Hypothalamus (tissue), 51 donors: ENCODE results near the gene HSBP1.
A peak's percentile ranks its signal among the peaks of the same experiment; 100 is the strongest.

Source experiments
- DNase-seq, 51 donors: peaks; one replicate each; lab custom pipeline; 2025; lab: John Stamatoyannopoulos, UW

The HSBP1 gene

DNA sequence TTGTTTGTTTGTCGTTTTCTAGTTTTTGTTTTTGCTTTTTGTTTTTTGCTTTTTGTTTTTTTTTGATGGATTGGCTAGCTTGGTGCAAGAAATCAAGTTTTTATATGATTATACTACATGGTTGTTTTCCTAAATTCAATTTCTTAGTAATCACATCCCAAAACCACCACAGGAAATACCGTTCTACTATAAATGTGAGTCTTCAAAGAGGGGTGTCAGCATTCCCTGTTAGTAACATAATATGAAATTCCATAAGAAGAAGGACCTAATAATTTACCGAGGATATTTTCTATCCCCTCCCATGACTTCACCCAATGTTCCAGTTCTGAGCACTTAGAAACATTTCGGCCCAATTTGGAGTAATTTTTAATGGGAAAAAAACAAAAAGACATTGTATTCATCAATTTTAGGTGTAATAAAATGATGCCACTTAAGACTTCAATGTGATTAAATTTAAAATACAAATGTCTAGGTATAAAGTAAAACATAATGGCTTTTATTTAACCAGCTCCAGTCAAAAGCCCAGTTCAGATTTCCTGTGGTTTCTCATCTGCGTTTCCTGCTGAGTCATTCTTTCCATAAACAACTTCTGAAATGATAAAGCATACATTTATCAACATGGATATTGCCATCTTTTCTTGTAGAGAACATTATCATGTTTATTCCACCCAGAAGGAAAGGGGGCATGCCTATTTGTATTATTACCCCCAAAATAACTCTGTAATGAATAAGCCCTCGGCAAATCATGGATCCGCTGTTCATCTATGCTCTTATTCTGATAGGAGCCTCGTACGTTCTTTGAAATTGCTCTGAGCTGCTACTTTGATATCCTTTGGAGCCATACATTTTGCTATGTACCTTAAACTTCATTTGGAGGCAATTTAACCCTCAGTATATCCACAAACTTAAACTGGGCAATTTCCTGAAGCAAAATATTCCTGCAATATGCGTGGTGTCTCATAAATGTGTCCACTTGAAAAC is 28.1 kb downstream of the HSBP1 start:
- DNase-seq, result no peak

DNA sequence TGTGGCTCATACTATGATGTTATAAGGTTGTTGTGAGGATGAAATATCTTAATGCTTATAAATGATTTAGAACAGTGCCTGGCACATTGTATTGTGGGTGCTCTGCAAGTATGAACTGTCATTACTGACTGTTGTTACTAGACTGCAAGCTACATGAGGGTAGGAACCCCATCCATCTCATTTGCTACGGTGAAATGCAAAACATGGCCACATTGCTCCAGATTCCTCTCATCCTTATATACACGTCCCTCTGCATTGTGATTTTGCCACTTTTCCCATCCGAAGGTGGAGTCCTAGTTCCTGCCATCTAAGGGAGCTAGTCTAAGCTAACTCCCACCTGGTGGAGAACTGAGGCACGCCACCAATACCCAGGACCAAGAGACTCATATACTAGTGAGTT is 29.8 kb downstream of the HSBP1 start:
- DNase-seq, result no peak

DNA sequence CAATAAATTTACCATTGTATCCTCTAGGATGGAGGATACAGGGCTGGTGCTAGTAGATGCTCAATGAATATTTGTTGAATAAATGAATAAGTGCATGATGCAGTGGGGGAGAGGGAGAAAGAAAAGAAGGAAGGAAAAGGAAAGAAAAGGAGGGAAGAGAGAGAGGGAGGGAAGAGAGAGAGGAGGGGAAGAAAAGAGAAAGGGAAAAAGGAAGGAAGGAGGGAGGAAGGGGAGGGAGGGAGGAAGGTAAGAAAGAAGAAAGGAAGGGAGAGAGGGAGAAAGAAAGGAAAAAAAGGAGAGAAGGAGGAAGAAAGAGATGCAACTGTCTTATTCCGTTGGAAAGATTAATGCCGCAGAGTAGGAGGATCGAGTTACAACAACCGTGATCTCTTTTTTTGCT is 30.4 kb downstream of the HSBP1 start:
- no peak for DNase-seq

DNA sequence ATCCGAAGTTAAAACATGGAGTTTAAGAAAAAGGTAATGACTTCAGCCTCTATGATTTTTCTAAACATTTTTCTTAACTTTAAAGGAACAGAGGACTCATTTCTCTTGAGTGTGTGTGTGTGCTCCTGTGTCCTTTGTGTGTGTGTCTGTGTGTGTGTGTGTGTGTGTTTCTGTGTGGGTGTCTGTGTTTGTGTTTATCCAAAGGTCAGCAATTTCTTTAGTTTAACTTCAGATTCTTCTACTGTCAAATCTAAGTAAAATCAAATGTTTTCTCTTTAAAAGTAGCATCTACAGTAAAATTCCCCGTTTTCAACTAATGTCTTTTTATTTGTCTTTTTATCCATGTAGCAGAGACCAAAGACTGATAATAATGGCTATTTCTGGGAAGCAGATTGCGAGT is 31.8 kb downstream of the HSBP1 start:
- no peak for DNase-seq

DNA sequence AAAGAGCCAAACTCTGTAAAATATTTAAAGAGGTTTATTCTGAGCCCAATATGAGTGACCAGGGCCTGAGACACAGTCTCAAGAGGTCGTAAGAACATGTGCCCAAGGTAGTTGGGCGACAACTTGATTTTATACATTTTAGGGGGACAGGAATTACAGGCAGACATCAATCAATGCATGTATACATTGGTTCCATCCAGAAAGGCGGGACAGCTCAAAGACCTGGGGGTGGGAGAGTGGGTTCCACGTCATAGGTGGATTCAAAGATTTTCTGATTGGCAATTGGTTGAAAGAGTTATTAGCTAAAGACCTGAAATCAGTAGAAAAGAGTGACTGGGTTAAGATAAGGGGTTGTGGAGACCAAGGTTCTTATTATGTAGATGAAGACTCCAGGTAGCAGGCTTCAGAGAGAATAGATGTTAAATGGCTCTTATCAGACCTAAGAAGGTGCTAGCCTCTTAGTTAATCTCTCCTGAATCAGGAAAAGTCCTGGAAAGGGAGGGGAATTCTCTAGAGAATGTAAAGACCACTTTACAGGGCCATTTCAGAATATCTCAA is 32.4 kb downstream of the HSBP1 start:
- DNase-seq, result no peak

DNA sequence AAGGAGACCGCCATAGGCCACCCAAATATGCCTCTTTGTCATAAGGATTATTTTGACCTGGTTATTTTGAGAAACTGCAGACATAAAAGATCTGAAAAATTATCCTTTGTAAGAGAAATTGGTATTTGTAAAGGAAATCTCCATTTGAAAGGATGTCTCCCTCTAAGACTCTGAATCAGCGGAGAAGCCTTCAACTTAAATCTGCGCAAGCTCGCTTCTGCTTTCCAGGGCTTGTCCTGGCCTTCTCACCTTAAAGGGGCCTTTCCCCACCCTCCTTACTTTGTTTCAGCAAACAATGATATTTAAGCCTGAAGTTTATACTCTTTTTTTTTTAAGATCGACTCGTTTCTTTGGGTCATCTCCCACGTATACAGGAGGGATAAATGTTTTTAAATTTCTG is 34.5 kb downstream of the HSBP1 start:
- no peak for DNase-seq

DNA sequence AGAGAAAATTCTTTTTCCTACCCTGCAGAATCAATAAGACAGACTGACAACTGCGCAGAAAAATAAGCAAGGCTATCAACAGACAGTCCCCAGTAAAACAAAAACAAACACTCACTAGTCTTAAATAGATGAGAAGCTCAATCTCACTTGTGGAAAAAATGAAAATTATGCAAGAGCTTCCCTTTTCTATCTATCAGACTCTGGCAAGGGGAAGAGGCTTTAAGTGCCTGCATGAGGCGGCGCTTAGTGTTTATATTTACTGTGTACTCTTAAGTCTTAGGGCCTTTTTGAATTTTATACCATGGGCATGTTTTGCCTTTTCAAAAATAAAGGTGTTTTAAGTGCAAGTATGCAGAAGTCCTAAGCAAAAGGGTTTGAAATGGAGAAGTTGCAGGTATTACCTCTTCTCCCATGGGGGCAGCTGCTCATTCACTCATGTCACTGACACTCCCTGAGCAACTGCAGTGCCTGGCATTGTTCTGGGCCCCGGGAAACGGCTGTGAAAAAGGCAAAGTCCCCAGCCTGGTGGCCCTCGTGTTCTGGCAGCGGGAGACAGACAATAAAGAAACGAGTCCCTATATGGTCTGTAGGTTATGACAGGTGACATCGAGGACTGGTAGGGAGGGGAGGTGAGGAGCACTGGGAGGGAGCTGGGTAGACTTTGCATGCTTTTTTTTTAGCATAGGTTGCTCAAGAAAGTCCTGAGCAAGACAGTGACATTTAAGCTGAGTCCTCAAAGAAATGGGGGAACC is 35.2 kb downstream of the HSBP1 start:
- DNase-seq, result no peak

DNA sequence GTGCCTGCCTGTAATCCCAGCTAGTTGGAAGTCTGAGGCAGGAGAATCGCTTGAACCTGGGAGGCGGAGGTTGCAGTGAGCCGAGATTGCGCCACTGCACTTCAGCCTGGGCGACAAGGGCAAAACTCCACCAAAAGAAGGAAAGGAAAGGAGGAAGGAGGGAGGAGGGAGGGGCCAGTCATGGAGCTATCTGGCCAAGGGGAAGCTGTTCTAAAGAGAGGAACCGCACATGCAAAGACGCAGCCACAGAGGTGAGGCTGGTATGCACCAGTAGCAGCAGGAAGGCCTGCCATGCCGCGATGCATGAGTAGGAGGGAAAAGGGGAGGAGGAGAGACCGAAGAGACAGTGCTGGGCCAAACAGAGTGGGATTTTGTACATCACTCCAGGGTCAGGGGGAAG is 35.9 kb downstream of the HSBP1 start:
- DNase-seq, result no peak

DNA sequence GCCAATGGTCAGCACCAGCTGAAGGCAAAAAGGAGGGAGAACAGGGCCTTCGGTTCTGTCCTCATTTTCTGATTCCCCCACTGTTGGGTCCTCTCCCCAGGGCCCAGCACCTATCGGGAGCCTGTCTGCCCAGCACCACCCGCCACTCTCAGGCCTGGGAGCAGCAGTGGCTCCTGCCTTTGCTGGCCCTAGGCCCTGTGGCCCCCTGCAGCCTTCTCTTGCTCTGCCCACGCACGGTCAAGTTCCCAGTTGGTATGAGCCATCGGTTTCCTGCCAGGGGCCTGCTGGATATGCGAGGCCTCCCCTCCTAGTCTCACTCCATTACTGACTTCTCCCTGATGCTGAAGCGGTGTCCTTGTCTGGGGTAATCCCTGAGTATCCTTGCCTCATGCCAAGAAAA is 37.5 kb downstream of the HSBP1 start:
- no peak for DNase-seq

DNA sequence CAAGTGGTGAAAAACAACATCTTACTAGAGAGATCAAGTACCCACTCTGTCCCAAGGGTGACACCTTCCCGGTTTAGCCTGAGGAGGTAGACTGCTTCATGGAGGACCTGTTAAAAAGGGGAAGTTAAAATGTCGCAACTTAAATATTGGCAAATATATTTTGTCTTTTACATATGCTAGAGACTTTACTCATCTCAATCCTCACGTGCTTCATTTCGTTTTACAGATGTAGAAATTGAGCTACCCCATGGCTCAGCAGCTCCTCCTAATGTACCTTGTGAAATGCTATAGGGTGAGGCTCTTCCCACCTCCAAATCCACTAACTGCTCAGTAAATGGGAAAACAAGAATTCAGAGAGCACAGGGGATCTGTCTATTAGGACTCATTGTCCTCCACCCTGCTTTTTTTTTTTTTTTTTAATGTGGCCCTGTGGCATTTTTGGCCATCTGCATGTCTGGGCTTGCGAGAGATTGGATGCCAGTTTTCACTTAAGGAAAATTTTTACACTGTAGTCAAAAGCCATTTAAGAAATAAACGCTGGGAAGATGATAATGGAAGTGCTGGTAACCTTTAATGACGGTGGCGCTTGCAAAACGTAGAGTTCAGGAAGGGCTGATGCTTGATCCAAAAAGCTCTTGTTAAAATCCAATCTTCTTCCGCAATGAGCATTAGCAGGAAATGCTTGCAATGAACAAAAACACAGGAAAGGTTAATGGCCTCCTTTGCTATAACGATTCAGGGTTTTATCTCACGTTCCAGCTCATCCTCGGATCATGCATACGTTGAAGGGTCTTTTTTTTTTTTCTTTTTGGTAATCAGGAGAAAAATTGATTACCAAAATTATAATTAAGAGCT is 39.8 kb downstream of the HSBP1 start:
- no peak for DNase-seq

DNA sequence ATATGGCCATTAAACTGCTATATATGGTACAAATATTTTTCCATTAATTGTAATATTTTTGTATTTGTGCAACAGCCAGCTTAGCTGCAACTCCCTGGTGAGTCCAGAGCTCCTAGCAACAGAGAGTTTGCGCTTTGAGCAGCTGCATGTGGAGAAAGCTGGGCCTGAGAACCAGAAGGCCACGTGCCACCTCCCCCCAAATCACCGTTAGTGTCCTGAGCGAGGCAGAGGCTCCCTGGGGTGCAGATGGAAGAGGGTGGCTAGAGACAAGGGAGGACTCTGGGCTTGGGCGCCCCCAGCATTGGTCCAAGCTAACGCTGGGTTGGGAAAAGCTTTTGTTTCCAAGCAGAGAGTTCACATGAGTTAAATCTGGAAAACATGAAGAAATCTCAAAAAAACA is 41.6 kb downstream of the HSBP1 start:
- DNase-seq, result peak in 1 of 51 donors; percentile 3

DNA sequence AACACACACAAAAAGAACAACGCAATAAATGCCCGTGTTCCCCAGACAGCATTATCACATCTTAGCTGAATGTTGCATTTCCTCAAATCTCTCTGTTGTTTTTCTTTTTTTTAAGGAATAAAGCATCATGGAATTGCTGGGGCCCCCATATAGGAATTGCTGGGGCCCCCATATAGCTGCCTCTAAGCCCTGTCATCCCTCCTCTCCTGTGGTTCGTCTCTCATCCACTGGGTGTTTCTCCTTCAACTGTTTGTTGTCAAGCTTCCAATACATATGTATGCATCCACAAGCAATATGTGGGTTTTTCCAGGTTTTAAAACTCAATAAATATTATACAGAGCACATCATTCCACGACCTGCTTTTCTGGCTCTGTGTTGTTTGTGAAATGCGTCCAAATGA is 43.2 kb downstream of the HSBP1 start:
- no peak for DNase-seq

DNA sequence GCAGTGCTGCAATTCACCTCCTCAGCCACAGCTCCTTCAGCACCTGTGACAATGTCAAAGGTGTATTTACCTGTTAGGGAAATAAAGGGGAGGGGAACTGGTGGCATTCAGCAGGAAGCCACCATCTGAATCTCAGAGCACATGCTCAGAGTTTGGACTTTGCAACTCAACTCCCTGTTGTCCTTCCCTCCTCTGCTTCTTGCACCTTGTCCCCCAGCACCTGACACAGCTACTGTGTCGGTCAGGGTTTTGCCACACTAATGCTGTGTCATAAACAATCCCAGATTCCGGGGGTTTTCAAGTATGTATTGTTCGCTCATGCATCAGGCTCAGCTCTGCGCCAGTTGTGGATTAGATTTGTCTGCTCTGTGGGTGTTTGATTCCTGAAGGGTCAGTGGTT is 43.7 kb downstream of the HSBP1 start:
- no peak for DNase-seq

DNA sequence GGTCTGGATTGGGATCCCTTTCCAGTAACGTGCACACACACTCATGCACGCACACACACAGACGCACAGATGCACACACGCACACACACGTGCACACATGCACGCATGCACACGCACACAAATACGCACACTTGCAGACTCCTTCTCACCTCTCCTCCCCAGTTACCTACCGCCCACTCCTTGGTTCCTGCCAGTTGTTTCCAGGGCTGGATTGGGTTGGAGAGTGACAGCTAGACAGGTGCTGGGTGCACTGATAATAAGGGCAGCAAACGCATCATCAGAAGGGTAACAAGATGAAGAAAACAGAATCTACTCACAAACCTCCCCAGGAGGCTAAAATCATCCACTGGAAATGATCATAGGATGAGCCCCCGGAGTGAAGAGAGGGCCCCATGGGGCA is 45.0 kb downstream of the HSBP1 start:
- DNase-seq, result no peak

DNA sequence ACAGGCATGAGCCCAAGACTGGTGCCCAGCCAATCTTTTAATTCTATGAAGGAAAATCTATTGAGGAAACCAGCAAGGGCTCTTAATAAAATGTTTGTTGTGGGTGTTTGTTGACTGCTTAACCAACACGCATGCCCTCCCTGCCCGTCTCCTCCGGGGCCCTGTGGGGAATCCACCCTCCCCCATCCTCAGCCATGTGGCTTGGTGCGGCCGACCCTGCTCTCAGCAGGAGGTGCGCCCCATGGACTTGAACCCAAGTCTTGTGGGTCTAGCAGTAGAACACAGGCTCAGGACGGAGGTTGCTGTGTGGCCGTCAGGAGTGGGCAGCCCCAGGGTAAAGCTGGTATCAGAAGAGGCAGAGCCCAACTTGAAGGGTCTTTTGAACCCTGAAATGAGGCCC is 46.1 kb downstream of the HSBP1 start:
- DNase-seq, result no peak

DNA sequence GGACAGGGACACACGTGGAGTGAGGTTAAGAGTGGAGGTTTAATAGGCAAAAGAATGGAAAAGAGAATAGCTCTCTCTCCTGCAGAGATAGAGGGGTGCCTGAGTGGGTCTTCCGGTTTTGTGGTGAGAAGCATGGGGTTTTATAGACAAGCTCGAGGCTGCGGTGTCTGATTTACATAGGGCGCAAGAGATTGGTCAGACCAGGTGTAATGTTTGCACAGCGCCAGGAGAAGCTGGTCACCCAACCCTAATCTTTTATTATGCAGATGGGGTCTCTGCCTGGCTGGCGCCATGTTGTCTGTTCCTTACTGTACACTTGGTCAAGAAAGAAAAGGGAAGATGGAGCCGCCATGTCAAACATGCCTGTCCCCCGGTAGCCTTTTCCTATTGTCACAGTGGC is 46.6 kb downstream of the HSBP1 start:
- no peak for DNase-seq

DNA sequence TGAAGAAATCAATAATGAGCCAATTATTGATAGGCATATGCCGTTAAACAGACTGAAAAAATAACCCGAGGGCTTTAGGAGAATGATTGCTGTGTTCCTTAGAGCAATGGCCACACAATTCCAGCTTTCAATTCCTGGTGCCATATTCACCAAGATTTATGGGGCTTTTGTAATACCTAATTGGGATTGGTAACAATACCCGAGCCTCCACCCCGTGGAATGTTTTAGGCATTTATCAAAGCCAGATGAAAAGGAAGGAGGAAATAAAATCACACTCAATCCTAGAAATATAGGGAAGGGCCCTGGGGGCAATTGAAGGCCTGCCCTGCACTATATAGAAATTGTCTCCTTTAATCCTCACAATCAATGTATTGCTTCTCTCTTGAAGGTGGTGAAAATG is 49.0 kb downstream of the HSBP1 start:
- DNase-seq, result no peak

DNA sequence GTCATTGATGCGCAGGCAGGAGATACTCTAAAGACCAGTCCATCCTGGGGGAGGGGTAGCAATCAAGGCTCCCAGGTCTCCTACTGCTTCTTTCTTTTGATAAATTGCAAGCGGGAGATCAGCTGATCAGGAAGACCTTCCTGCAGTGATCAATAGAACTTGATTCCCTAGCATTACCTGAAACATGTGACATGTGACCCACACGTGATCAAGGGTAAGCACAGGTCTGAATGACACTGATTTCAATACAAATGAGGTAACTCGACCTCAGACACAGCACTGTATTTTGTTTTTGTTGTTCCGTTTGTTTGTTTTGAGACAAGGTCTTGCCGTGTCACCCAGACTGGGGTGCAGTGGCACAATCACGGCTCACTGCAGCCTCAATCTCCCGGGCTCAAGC is 51.5 kb downstream of the HSBP1 start:
- DNase-seq, result no peak

DNA sequence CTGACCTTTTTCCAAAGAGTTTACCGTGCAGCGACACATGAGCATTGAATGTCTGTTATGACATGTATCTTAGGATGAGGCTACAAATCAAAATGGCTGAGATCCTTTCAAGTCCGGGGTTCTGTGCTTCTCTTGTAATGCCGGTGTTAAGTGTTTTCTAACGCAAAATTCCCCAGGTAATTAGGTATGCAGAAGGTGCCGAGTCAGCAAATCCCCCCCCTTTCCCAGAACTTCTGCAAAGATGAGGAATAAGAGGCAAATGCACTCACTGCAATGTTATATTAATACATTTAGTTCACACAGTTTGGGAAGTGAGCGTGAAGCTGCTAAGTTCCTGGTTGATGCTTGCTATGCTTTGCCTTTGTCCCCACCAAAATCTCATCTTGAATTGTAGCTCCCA is 54.9 kb downstream of the HSBP1 start:
- no peak for DNase-seq

DNA sequence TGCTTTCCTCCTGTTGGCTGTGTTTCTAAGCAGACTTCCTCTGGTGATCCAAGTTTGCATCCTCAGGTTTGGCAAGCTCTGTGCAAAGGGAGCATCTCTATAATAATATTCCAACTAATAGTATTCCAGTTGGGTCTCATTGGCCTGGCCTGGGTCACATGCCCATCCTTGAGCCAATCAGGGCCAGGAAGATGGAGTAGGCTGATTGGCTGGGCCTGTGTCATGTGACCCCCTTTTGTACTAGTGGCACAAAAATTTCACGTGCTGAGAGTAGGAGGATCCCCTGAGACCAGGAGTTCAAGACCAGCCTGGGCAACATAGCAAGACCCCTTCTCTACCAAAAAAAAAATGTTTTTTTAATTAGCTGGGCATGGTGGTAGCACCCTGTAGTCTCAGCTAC is 55.9 kb downstream of the HSBP1 start:
- DNase-seq, result no peak
